ENCODE data around the gene CD58. TPM values are rescaled to one million over a fixed set of nuclear protein-coding genes. Genes with fewer than 3 reads are reported as not detected.
"Not testable (repeated sequence)": the region's sequence is repeated elsewhere in the genome, so short reads cannot be mapped to it uniquely, and the experiment has no call there.

CD58 gene
- polyA plus RNA-seq, 6 donors from 2014 or later, result 8.6 to 14.7 (median 9.9) TPM

DNA sequence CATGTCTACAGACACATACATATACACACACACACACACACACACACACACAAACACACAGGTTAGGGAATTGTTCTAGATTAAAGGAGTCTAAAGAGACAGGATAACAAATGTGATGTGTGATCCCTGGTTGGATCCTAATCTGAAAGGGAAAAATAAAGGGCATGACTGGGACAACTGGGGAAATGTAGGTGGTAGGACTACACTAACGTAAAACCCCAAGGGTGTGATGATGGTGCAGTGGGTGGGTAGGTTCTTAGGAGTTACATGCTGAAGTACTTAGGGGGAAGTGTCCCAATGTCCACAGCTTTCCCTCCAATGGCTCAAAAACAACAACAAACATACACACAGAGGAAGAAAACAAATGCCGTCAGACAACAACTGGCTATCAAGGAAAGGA lies 28.5 kb upstream of the CD58 start:
- Mint-ChIP-seq H3K4me1 (peaks cover 9 to 20% (median 12%) of the 10 kb centered on the region in 3 donors), H3K27me3 (peaks cover 0 to 19% (median 13%) of the 10 kb centered on the region in 3 donors)
- not testable (repeated sequence) for H3K27ac Mint-ChIP-seq; DNase-seq; H3K9me3 Mint-ChIP-seq; H3K36me3 Mint-ChIP-seq; H3K4me3 Mint-ChIP-seq; ATAC-seq (ENCODE audit: low read depth in 2 of 2)

- not testable (repeated sequence) for ATAC-seq (ENCODE audit: low read depth in 2 of 2); H3K36me3 Mint-ChIP-seq; H3K9me3 Mint-ChIP-seq; H3K4me3 Mint-ChIP-seq; DNase-seq; H3K27ac Mint-ChIP-seq
- peaks cover 9 to 20% (median 12%) of the 10 kb centered on the region in 3 donors for H3K4me1 Mint-ChIP-seq
- H3K27me3 Mint-ChIP-seq, result peaks cover 0 to 16% (median 9%) of the 10 kb centered on the region in 3 donors
Measured at GRCh38 chr1:116598420-116599036, 27.7 kb upstream of the CD58 start.

DNA sequence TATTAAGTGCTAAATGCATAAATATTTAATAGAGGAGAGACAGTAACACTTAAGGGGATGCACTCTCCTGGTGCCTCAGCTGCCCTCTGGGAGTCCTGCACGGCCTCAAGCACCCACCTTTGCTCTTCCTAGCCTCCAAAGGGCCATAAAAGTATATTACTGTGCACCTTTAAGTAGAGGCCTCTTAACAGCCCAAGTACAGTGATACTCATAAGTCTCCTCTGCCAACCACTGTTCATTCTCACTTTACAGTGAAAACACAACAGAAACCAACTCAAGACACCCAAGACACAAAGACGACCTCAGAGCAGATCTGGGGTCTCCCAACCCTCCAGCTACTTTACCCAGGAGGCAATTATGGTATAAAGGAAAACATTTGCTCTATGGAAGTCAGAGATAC lies 26.6 kb upstream of the CD58 start:
- H3K4me3 Mint-ChIP-seq; H3K36me3 Mint-ChIP-seq; H3K9me3 Mint-ChIP-seq; ATAC-seq (ENCODE audit: low read depth in 2 of 2); DNase-seq: not testable (repeated sequence)
- Mint-ChIP-seq H3K27me3 (peaks cover 0 to 14% (median 4%) of the 10 kb centered on the region in 3 donors), H3K27ac (peak overlapping the region in 2 of 6 donors; percentile 26 to 39), H3K4me1 (peaks cover 9 to 20% (median 12%) of the 10 kb centered on the region in 3 donors)

DNA sequence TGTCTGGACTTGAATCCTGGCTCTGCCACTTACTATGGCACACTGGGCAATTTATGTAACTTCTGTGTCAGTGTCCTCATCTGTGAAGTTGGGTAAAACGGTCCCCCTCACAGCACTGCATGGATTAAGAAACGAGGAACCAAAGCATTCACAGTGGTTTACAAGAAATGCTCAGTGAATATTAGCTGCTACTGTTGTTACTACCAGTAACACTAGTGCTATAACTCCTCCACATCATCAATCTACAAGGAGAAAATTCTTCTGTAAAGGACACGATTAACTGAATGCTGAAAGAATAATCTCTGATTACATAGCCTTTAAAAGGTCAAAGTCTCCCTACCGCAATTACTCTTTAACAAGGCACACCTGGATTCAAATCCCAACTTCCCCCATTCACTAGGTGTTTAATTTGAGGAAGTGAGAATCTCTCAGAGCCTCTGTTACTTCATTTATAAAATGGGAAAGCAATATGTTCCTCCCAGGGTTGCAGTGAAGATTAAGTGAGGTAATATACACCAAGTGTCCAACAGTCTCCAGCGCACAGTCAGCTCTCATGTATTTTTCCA lies 26.0 kb upstream of the CD58 start:
- H3K4me3 Mint-ChIP-seq; DNase-seq; H3K36me3 Mint-ChIP-seq; H3K27ac Mint-ChIP-seq; ATAC-seq (ENCODE audit: low read depth in 2 of 2); H3K9me3 Mint-ChIP-seq: not testable (repeated sequence)
- Mint-ChIP-seq H3K4me1 (peaks cover 9 to 20% (median 12%) of the 10 kb centered on the region in 3 donors), H3K27me3 (peaks cover 0 to 14% (median 4%) of the 10 kb centered on the region in 3 donors)

- not testable (repeated sequence) for H3K9me3 Mint-ChIP-seq, H3K36me3 Mint-ChIP-seq
- Mint-ChIP-seq H3K27me3 (peaks cover 0 to 14% (median 4%) of the 10 kb centered on the region in 3 donors), H3K4me3 (peak overlapping the region in 5 of 8 donors; percentile 23 to 74 (median 42)), H3K4me1 (peaks cover 9 to 20% (median 12%) of the 10 kb centered on the region in 3 donors), H3K27ac (peak overlapping the region in 2 of 6 donors; percentile 1 to 32)
- ATAC-seq (ENCODE audit: low read depth in 2 of 2) (peak; percentile 52 to 70), DNase-seq (peak; percentile 17)
Measured at GRCh38 chr1:116595946-116596741, 25.3 kb upstream of the CD58 start.

DNA sequence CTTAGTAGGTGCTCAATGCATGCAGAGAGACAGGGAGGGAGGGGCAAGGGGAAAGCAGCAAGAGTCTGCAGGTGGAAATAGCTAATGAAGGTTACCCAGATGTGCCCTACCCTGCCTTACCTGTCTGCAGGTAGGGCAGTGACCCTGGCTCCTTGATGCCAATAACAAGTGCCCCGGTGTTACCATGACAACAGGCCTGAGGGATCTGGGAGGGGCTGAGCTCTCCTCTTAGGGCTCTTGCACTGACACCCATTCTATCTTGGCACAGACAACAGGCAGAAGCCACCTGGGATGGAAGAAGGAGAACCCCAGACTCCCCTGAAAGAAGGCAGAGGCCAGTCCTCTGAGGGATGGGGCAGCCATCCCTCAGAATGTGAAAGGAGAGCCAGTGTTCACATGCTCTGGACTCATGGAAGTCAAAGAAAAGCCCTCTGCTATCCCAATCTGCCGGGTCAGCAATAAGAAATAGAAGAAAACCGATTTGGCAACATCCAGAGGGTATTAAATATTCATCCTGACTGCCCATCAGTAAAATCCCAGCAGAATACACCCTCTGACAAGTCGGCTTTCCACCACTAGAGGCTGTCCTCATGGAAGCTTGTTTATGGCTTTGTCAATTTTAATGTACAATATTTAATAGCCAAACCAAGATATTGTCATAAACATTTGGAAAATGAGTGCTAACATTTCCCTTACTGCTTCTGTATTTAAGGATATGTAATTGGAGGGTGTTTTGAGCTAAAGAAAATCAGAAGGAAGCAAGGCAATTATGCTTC lies 24.4 kb upstream of the CD58 start:
- H3K9me3 Mint-ChIP-seq; H3K36me3 Mint-ChIP-seq; DNase-seq; ATAC-seq (ENCODE audit: low read depth in 2 of 2): not testable (repeated sequence)
- Mint-ChIP-seq H3K27ac (peak overlapping the region in 1 of 6 donors; percentile 83), H3K4me1 (peaks cover 9 to 20% (median 12%) of the 10 kb centered on the region in 3 donors), H3K4me3 (peak overlapping the region in 1 of 8 donors; percentile 42), H3K27me3 (peaks cover 0 to 14% (median 4%) of the 10 kb centered on the region in 3 donors)

DNA sequence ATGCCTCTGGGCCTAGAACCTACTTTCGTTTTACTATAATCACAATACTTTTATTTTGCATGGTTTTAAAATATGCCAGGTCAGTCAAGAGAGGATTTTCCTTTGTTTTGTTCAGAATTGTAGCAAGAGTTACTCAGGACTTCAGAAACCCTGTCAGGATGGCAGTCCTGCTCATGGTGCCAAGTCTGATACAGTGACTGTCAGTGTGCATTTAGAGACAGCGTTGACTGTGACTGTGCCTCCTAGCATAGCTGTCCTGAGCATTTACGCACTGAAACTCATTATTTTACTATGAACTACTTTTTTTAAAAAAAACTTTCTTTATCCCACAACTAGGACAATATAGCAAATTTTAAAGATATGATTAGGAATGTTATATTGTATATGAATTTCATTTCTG lies 23.2 kb upstream of the CD58 start:
- ATAC-seq (ENCODE audit: low read depth in 2 of 2); H3K27ac Mint-ChIP-seq; DNase-seq; H3K4me3 Mint-ChIP-seq; H3K9me3 Mint-ChIP-seq; H3K36me3 Mint-ChIP-seq: not testable (repeated sequence)
- Mint-ChIP-seq H3K4me1 (peaks cover 9 to 20% (median 12%) of the 10 kb centered on the region in 3 donors), H3K27me3 (peaks cover 0 to 19% (median 4%) of the 10 kb centered on the region in 3 donors)

DNA sequence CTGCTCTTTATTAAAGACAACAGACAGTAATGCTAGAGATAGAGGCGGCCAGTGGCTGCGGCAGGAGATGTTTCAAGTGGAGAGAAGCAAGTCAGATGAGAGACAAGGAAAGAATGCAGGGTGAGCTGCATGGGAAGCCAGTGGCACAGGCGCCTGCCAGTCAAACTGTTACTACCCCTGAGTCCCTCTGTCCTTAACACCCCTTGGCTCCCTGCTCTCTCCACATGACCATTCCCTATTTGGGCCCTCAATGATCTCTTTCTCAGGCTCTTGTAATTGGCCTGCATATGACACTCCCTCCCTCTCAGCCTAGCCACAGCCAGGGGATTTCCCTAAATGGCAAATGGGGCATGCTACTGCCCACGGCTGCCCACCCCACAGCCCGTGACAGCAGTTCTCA lies 22.6 kb upstream of the CD58 start:
- H3K27me3 Mint-ChIP-seq, result peaks cover 0 to 19% (median 4%) of the 10 kb centered on the region in 3 donors
- H3K4me3 Mint-ChIP-seq; ATAC-seq (ENCODE audit: low read depth in 2 of 2); H3K36me3 Mint-ChIP-seq; DNase-seq; H3K9me3 Mint-ChIP-seq: not testable (repeated sequence)
- H3K27ac Mint-ChIP-seq, result peak overlapping the region in 1 of 6 donors; percentile 60
- peaks cover 9 to 20% (median 12%) of the 10 kb centered on the region in 3 donors for H3K4me1 Mint-ChIP-seq

DNA sequence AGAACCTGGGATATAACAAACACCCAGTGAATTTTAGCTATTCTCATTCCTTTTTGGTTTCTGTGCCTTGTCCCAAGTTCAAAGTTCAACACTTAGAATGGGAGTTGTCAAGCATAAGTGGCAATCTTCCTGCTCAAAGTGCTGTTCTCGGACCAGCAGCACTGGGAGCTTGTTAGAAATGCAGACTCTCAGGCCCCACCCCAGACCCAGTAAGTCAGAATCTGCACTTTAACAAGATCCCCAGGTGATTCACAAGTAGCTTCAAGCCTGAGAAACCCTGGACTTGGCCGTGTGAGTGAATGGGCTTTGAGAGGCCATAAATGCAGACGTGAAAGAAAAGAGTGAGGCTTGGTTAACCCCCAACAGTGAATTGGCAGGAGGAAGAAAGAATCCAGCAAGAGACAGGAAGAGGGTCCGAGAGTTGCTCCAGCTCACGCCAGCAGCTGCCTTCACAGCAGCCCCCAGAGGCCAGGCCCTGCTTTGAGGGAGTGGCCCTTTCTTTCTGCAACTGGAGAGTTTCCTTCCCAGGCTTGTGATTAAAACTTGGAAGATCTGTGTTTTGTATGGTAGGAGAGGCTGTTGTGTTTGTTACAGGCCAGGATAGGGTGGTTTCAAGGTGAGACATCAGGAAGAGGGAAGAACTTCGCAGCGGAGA lies 21.3 kb upstream of the CD58 start:
- peaks cover 9 to 13% (median 12%) of the 10 kb centered on the region in 3 donors for H3K4me1 Mint-ChIP-seq
- not testable (repeated sequence) for H3K4me3 Mint-ChIP-seq; H3K27ac Mint-ChIP-seq; H3K36me3 Mint-ChIP-seq; H3K9me3 Mint-ChIP-seq; ATAC-seq (ENCODE audit: low read depth in 2 of 2); DNase-seq
- peaks cover 0 to 19% (median 4%) of the 10 kb centered on the region in 3 donors for H3K27me3 Mint-ChIP-seq

- ATAC-seq (ENCODE audit: low read depth in 2 of 2); H3K9me3 Mint-ChIP-seq; H3K4me1 Mint-ChIP-seq; H3K4me3 Mint-ChIP-seq; H3K27ac Mint-ChIP-seq; DNase-seq; H3K36me3 Mint-ChIP-seq: not testable (repeated sequence)
- H3K27me3 Mint-ChIP-seq, result peaks cover 0 to 19% (median 3%) of the 10 kb centered on the region in 3 donors
Measured at GRCh38 chr1:116591006-116591950, 20.5 kb upstream of the CD58 start.

DNA sequence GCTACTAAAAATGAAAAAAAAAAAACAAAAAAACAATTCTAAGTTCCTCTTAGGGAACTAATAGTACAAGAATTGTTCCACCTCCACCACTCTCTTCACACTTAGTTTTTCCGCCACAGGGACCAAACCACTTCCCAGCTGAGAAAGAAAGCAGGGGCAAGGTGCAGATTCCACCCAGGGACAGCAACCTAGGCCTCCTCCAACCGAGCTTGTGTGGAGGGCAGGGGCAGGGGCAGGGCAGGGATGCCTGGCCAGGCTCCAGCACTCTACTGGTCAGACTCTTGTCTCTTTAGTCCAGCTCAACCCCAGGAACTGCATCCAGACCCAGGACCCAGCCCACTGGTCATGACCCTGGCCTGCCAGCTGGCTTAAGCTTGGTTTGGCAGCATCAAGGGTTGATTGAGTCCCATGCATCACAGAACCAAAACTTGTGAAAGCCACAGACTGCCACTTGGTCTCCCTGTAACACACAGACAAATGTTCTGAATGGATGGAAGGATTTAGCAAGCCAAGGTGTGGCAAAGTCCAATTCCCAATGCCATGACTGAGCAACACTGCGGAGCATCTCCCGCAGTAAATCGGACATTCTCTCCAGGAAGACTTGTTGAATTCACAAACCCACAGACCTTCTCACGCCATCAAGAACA lies 19.7 kb upstream of the CD58 start:
- peaks cover 0 to 14% (median 0%) of the 10 kb centered on the region in 3 donors for H3K27me3 Mint-ChIP-seq
- not testable (repeated sequence) for H3K27ac Mint-ChIP-seq; ATAC-seq (ENCODE audit: low read depth in 2 of 2); H3K4me3 Mint-ChIP-seq; H3K36me3 Mint-ChIP-seq; H3K9me3 Mint-ChIP-seq; H3K4me1 Mint-ChIP-seq; DNase-seq
